ENCODE results near the gene PSMD6. TPM values are rescaled to one million over a fixed set of nuclear protein-coding genes. Genes with fewer than 3 reads are reported as not detected.

Gene PSMD6
- total RNA-seq, 2 donors from 2014 or later: 50.3 to 75.8 TPM

DNA sequence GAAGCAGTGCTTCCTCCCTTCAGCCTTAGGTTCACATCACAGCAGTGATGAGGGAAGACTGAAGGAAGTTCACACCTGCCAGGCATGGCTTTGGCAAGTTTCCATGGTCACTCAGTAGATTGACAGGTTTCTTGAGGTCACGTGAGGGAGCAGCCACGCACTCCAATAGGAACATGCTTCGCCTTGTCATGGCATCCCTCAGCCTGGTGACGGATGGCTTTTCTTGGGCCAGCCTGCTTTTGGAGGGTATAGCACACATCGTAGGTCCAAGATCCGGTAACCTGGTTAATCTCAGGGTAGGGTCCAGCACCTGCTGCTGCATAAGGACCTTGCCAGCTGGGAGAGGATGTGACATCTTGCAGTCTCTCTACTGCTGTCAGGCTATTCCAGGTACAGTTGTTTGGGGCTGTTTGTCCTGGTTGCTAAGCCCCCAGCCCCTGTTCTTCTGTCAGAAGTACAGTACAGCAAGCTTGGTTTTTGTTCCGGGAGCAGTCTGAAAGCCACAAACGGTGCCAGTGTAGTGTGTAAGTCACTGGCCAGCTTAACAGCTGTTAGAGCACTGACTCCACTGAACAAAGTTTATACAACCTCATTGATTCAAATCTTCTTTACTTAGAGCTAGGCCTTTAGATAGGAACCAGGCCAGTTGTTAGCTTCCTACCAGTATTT, 42.3 kb downstream of the PSMD6 start:
- no peaks in the 10 kb centered on the region for H3K27me3 ChIP-seq
- H3K36me3 ChIP-seq: no peaks in the 10 kb centered on the region
- DNase-seq: no peak
- no peaks in the 10 kb centered on the region for H3K4me1 ChIP-seq
- H3K4me3 ChIP-seq: no peak overlapping the region
- no peak overlapping the region for H3K9ac ChIP-seq (ENCODE audit: low read depth in 2 of 2, low read length in 2 of 2)
- intact Hi-C loops (cut with DNase I): loop anchor here (10.0 kb wide), 1 partner anchor 66 kb away; the partner anchor contains the start of gene SCAANT1
- TF ChIP-seq, protein P1, sequence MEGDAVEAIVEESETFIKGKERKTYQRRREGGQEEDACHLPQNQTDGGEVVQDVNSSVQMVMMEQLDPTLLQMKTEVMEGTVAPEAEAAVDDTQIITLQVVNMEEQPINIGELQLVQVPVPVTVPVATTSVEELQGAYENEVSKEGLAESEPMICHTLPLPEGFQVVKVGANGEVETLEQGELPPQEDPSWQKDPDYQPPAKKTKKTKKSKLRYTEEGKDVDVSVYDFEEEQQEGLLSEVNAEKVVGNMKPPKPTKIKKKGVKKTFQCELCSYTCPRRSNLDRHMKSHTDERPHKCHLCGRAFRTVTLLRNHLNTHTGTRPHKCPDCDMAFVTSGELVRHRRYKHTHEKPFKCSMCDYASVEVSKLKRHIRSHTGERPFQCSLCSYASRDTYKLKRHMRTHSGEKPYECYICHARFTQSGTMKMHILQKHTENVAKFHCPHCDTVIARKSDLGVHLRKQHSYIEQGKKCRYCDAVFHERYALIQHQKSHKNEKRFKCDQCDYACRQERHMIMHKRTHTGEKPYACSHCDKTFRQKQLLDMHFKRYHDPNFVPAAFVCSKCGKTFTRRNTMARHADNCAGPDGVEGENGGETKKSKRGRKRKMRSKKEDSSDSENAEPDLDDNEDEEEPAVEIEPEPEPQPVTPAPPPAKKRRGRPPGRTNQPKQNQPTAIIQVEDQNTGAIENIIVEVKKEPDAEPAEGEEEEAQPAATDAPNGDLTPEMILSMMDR (IDR thresholded peaks at IDR 0.05): no peak
- no peak overlapping the region for H3K27ac ChIP-seq
- no peaks in the 10 kb centered on the region for H3K9me3 ChIP-seq

DNA sequence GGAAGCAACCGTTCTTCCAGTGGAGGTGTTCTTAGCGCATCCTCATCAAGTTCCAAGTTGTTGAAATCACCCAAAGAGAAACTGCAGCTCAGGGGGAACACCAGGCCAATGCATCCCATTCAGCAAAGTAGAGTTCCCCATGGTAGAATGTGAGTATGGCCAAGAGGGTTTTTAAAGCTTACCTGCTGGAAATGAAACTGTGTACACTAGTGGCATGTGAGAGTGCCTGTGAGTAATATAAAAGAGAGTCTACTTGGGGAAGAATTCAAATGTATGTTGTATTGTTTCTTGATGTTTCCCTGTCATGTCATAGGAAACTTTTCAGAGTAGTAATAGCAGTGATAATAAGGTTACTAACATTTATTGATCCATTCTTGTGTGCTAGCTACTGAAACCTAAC, 43.3 kb downstream of the PSMD6 start:
- Histone ChIP-seq H3K9ac (ENCODE audit: low read depth in 2 of 2, low read length in 2 of 2) (no peak overlapping the region), H3K9me3 (no peaks in the 10 kb centered on the region), H3K4me3 (no peak overlapping the region), H3K27ac (no peak overlapping the region), H3K36me3 (no peaks in the 10 kb centered on the region), H3K27me3 (no peaks in the 10 kb centered on the region), H3K4me1 (no peaks in the 10 kb centered on the region)
- intact Hi-C loops (cut with DNase I): loop anchor here (10.0 kb wide), 1 partner anchor 65 kb away; the partner anchor contains the start of gene SCAANT1
- TF ChIP-seq, protein P1 (IDR thresholded peaks at IDR 0.05): no peak
- no peak for DNase-seq

DNA sequence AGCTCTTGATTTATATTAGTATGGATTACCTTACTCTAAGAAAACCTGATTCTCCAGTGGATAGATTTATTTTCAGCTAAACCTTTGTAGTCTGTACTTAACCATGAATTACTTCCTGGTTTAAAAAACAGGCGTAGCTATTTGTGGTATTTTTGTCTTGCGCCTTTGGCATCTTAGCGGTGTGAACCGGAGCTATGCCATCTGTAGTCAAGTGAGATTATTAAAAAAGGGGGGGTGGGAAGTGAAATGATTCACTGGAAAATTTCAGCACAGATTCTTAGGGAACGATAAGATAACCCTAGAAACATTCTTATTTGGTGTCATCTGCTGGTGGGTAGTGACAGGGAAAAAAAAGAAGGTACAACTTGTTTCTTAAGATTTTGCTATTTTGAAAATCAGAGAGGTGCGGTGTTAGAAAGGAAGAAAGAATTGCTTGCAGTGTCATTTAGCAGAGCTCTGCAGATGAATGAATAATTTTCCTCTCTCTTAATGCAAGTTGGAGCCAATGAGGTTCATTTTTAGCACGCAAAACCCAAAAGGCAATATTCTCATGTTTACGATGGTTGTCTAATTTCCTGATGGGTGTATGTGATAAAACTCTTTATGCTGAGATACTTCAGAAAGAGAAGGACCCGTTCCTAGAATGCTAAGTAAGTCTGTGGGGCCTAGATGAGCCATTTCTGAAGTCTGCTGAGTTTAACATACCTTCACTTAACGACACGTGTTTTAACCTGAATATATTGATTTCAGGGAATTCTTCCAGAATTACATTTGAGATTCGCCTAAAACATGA, 44.0 kb downstream of the PSMD6 start:
- intact Hi-C loops (cut with DNase I): no loop called here
- Histone ChIP-seq H3K27me3 (no peaks in the 10 kb centered on the region), H3K4me3 (no peak overlapping the region), H3K9me3 (no peaks in the 10 kb centered on the region), H3K9ac (ENCODE audit: low read depth in 2 of 2, low read length in 2 of 2) (no peak overlapping the region), H3K36me3 (no peaks in the 10 kb centered on the region), H3K4me1 (no peaks in the 10 kb centered on the region), H3K27ac (no peak overlapping the region)
- TF ChIP-seq, protein P1 (IDR thresholded peaks at IDR 0.05): no peak
- DNase-seq: no peak

DNA sequence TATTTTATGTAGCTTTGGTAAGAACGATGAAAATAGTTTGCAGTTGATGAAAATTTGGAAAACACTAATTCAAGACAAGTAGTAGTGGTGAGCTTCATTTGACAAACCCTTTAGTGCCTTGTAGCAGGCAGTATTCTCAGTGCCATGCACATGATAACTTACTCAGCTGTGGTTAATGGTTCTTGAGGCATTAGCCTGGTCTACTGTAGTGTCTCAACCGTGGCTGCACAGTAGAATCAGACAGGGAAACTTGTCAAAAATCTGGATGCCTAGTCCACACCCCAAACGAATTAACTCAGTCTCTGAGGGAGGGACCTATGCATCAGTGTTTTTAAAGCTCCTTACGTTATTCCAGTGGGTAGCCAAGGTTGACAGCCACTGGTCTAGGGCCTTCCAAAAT, 45.4 kb downstream of the PSMD6 start:
- intact Hi-C loops (cut with DNase I): no loop called here
- Histone ChIP-seq H3K9ac (ENCODE audit: low read depth in 2 of 2, low read length in 2 of 2) (no peak overlapping the region), H3K27ac (no peak overlapping the region), H3K4me1 (no peaks in the 10 kb centered on the region), H3K27me3 (no peaks in the 10 kb centered on the region), H3K4me3 (no peak overlapping the region), H3K9me3 (no peaks in the 10 kb centered on the region), H3K36me3 (no peaks in the 10 kb centered on the region)
- TF ChIP-seq, protein P1 (IDR thresholded peaks at IDR 0.05): no peak
- no peak for DNase-seq

DNA sequence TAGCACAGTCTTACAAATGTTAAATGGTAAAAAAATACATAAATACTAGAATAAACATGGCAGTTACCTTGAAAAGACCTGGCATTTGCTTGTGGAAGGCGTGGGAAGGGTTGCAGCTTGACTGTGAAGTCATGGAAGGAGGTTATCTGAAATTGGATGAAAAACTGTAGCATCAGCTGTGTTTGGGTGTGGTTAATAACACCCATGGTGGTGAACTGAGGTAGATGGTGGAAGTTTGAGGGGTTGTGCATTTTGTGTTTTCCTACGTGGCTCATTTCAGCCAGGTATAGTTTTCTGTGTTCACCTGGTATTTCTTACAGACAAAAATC, 46.5 kb downstream of the PSMD6 start:
- Histone ChIP-seq H3K27me3 (no peaks in the 10 kb centered on the region), H3K9me3 (no peaks in the 10 kb centered on the region), H3K36me3 (no peaks in the 10 kb centered on the region), H3K27ac (no peak overlapping the region), H3K9ac (ENCODE audit: low read depth in 2 of 2, low read length in 2 of 2) (no peak overlapping the region), H3K4me3 (no peak overlapping the region), H3K4me1 (no peaks in the 10 kb centered on the region)
- intact Hi-C loops (cut with DNase I): no loop called here
- no peak for DNase-seq
- TF ChIP-seq, protein P1 (IDR thresholded peaks at IDR 0.05): no peak
